HG03432 (cell line): ENCODE results near the gene PDCD7.
"Not testable (repeated sequence)": the region's sequence is repeated elsewhere in the genome, so short reads cannot be mapped to it uniquely, and the experiment has no call there.

Experiments
- ATAC-seq: cut with Tn5 transposase; IDR thresholded peaks from one replicate; pipeline ENCODE4 v1.9.1; 2021; ENCODE audit warnings: mild to moderate bottlenecking, moderate library complexity; ENCODE audit not compliant: unreplicated experiment

The PDCD7 gene

GRCh38 chr15:65076486-65077290 lies 56.9 kb downstream of the PDCD7 start, which contains the start of gene KBTBD13:
TSS of gene KBTBD13 (plus strand) at chr15:65076746. CDS start at chr15:65076816, 70 bp downstream.
- ATAC-seq = no peak

- ATAC-seq = not testable (repeated sequence)
These were observed 57.8 kb downstream of the PDCD7 start for GRCh38 chr15:65075607-65076395.

DNA sequence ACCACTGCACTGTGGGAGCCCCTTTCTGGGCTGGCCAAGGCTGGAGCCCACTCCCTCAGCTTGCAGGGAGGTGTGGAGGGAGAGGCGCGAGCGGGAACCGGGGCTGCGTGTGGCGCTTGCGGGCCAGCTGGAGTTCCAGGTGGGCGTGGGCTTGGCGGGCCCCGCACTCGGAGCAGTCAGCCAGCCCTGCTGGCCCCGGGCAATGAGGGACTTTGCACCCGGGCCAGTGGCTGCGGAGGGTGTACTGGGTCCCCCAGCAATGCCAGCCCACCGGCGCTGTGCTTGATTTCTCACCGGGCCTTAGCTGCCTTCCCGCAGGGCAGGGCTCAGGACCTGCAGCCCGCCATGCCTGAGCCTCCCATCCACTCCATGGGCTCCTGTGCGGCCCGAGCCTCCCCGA lies 58.7 kb downstream of the PDCD7 start:
- ATAC-seq = not testable (repeated sequence)

DNA sequence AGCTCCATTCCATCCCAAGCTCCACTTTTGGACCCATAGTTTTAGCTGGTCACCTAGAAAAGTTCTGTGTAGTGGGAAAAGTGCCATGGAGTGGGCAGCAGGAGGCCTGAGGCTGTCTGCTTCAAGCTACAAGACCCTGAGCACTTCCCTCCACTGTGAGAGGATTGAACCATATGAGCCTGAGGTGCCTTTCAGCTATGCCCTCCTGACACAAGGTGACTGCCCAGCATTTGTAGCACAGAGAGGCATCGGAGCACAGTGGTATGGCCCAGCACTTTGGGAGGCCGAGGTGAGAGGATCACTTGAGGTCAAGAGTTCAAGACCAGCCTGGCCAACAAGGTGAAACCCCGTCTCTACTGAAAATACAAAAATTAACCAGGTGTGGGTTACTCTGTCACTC lies 61.0 kb downstream of the PDCD7 start:
- no peak for ATAC-seq

- ATAC-seq = no peak
These were observed 61.6 kb downstream of the PDCD7 start for GRCh38 chr15:65072027-65072426.

- no peak for ATAC-seq
These were observed 62.2 kb downstream of the PDCD7 start for GRCh38 chr15:65071381-65071811.

DNA sequence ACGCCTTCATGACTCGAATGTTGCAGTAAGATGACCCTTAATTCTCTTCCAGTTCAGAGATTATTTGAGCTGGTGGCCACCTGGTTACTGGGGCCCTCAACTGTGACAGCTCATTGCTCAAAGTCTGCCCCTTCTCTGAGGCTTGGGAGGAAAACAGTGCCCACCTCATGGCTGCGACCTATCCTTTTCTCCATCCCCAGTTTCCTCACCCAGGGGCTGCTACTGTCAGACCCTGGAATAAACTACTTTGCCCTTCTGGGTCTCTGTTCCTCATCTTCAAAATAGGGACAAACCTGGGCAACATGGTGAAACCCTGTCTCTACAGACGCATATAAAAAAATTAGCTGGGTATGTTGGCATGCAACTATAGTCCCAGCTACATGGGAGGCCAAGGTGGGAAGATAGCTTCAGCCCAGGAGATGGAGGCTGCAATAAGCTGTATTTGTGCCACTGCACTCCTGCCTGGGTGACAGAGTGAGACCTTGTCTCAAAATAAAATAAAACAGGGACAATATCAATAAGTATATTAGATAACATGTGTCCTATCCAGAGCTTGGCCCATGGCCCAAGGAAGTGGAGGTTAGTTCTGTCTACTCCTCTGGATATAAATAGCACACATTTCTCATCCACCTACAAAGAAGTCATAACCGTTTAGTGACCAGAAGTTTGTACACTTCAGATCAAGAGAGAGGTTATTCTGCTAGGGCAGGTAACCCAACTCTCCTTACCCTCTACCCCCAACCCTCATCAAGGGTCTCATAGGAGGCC lies 63.6 kb downstream of the PDCD7 start:
- no peak for ATAC-seq

DNA sequence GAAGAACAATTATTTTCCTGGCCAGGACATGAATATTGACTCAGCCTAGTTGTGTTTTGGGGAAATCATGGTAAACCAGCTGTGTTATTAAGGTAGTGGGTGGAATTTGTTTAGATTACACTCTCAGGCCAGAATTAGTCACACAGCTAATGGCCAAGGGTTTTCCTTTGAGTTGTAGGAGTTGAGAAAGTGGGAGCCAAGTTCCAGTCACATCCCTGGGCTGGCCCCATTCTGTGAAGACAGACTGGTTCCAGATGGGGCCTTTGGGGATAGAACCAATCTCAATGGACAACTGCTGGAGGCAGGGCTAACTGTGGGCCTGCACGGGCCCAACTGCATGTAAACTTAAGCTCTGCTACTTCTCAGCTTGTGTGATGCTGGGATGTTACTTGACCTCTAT lies 64.4 kb downstream of the PDCD7 start:
- no peak for ATAC-seq

DNA sequence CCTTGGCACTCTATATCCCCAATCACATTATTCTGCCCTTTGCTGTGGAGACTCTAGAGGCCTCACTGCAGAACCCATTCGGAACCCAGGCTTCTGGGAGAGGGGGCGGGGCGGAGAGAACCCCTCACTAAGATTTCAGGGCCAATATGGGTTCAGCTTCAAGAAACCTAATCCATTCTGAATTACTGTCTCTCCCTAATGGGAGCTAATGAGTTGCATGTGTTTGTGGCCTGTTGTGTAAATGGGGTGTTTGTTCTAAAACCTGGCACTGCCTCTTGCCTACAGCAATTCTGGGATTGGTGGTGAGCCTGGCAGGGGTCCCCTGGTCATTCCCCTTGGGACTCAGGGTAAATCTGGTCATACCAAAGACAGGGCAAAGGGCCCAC lies 65.2 kb downstream of the PDCD7 start:
- ATAC-seq = no peak

DNA sequence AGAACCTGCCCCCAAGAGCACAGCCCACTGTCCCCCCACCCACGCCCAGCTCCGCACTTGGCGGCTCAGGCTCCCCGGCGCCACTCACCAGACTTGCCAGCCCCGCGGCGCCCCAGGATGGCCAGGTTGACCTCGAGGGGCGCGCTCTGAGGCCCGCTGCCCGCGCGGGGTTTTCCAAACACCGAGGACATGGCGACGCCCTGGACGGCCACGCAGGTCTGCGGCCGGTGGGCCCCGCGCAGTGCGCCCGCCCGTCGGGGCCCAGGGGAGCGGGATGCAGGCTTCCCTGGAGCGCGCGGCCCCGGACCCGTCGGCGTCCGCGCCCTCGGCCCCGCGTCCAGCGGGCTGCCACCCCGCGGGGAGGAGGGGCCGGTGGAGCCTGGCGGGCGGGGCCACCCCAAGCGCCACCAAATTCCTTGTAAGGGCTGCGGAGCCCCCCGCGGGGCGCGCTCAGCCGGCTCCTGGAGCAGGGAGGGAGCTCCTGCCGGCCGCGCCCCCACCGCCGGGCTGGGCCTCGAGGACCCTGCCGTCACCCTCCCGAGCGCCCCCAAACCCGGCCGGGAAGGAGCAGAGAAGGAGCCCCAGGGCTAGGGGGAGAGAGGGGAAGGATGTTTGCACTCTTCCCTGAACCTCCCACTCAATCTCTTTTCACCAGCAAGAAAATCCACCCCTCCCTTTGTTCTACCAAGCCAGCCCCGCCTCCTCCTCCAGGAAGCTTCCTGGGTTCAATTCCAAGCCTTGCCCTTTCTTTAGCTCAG lies 65.8 kb downstream of the PDCD7 start, which contains the start of gene RASL12:
Gene RASL12 (minus strand): TSS at position 347 of the 758 bp plus-strand sequence. CDS start 156 bp downstream, at position 191.
- ATAC-seq = no peak
